OCI-LY1 (cell line): ENCODE data around the gene USP6NL.

Experiments used
- H2AFZ ChIP-seq: fragments of 200-600 bp; sonication (generic), shearing (Covaris generic); 2 replicates; pipeline ENCODE4 v1.6.0; 2014; ENCODE audit warnings: antibody characterized with exemption, mild to moderate bottlenecking, low read length
- H3F3A ChIP-seq: fragments of 200-600 bp; sonication (generic), shearing (Covaris generic); 2 replicates; pipeline ENCODE4 v1.6.0; 2014; ENCODE audit warnings: mild to moderate bottlenecking, antibody characterized with exemption, low read length, moderate library complexity; ENCODE audit not compliant: insufficient read depth
- H3K27ac ChIP-seq: fragments of 200-600 bp; sonication (generic); 2 replicates; pipeline ENCODE4 v1.5.1; 2014; ENCODE audit warnings: low read length, mixed run types, mild to moderate bottlenecking, low read depth; ENCODE audit not compliant: poor library complexity, severe bottlenecking
- H3K27me3 ChIP-seq: fragments of 200-600 bp; sonication (generic); 2 replicates; pipeline ENCODE4 v1.6.0; 2014; ENCODE audit warnings: antibody characterized with exemption, mild to moderate bottlenecking, low read length, moderate library complexity; ENCODE audit not compliant: insufficient read depth
- H3K36me3 ChIP-seq: fragments of 200-600 bp; sonication (generic); 2 replicates; pipeline ENCODE4 v1.6.1; 2014; ENCODE audit warnings: mild to moderate bottlenecking, antibody characterized with exemption, low read length, moderate library complexity, mixed read lengths; ENCODE audit not compliant: insufficient read depth
- H3K4me1 ChIP-seq: fragments of 200-600 bp; sonication (generic); 2 replicates; pipeline ENCODE4 v1.5.1; 2014; ENCODE audit warnings: mild to moderate bottlenecking, low read length, moderate library complexity; ENCODE audit not compliant: insufficient read depth, severe bottlenecking
- H3K4me2 ChIP-seq: fragments of 200-600 bp; sonication (generic), shearing (Covaris generic); 2 replicates; pipeline ENCODE4 v1.6.1; 2014; ENCODE audit warnings: low read length
- H3K4me3 ChIP-seq: fragments of 200-600 bp; sonication (generic); 2 replicates; pipeline ENCODE4 v1.5.1; 2014; ENCODE audit warnings: low read length, low read depth, mild to moderate bottlenecking, mixed read lengths; ENCODE audit not compliant: poor library complexity, severe bottlenecking
- H3K79me2 ChIP-seq: fragments of 200-600 bp; shearing (Covaris generic); 2 replicates; pipeline ENCODE4 v1.6.1; 2016; ENCODE audit warnings: mixed run types, low read length, mixed read lengths; ENCODE audit not compliant: insufficient read depth
- H3K9ac ChIP-seq: fragments of 200-600 bp; sonication (generic), shearing (Covaris generic); 2 replicates; pipeline ENCODE4 v1.6.1; 2014; ENCODE audit warnings: mild to moderate bottlenecking, low read length, mixed read lengths
- H3K9me2 ChIP-seq: fragments of 200-600 bp; sonication (generic), shearing (Covaris generic); 2 replicates; pipeline ENCODE4 v1.6.1; 2014; ENCODE audit warnings: low read depth, mild to moderate bottlenecking, low read length, mixed read lengths
- H3K9me3 ChIP-seq: fragments of 200-600 bp; shearing (Covaris generic); 2 replicates; pipeline ENCODE4 v1.6.1; 2014; ENCODE audit warnings: low read length, mixed read lengths
- H4K20me1 ChIP-seq: fragments of 200-600 bp; sonication (generic), shearing (Covaris generic); 2 replicates; pipeline ENCODE4 v1.6.0; 2016; ENCODE audit warnings: mild to moderate bottlenecking, low read length; ENCODE audit not compliant: insufficient read depth
- EZH2 ChIP-seq: fragments of 200-600 bp; sonication (generic), shearing (Covaris generic); IDR thresholded peaks from 2 replicates; pipeline ENCODE4 v1.8.0; 2017; ENCODE audit warnings: borderline replicate concordance, mixed run types, mild to moderate bottlenecking, antibody characterized with exemption, low read length, moderate library complexity, mixed read lengths
- TF ChIP-seq, protein P1 (sequence below): fragments of 200-600 bp; sonication (generic), shearing (Covaris generic); IDR thresholded peaks from 2 replicates; pipeline ENCODE4 v1.5.1; 2017; ENCODE audit warnings: mild to moderate bottlenecking, antibody characterized with exemption, low read length, moderate library complexity, mixed read lengths

Gene USP6NL

GRCh38 chr10:11414314-11415038, 197.0 kb downstream of the USP6NL start:
- Histone ChIP-seq H3K9me2 (no peaks in the 10 kb centered on the region), H3K9me3 (no peaks in the 10 kb centered on the region), H3K4me3 (no peak overlapping the region), H3K27ac (no peak overlapping the region), H3K4me1 (no peaks in the 10 kb centered on the region), H3F3A (no peaks in the 10 kb centered on the region), H3K4me2 (no peak overlapping the region), H3K9ac (no peak overlapping the region), H2AFZ (no peak overlapping the region), H4K20me1 (no peaks in the 10 kb centered on the region), H3K79me2 (no peaks in the 10 kb centered on the region), H3K36me3 (no peaks in the 10 kb centered on the region), H3K27me3 (no peaks in the 10 kb centered on the region)
- TF ChIP-seq, protein P1, sequence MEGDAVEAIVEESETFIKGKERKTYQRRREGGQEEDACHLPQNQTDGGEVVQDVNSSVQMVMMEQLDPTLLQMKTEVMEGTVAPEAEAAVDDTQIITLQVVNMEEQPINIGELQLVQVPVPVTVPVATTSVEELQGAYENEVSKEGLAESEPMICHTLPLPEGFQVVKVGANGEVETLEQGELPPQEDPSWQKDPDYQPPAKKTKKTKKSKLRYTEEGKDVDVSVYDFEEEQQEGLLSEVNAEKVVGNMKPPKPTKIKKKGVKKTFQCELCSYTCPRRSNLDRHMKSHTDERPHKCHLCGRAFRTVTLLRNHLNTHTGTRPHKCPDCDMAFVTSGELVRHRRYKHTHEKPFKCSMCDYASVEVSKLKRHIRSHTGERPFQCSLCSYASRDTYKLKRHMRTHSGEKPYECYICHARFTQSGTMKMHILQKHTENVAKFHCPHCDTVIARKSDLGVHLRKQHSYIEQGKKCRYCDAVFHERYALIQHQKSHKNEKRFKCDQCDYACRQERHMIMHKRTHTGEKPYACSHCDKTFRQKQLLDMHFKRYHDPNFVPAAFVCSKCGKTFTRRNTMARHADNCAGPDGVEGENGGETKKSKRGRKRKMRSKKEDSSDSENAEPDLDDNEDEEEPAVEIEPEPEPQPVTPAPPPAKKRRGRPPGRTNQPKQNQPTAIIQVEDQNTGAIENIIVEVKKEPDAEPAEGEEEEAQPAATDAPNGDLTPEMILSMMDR, result no peak
- TF ChIP-seq EZH2, result no peak

GRCh38 chr10:11411926-11412545, 199.4 kb downstream of the USP6NL start:
- Histone ChIP-seq H3K36me3 (no peaks in the 10 kb centered on the region), H3K4me1 (no peaks in the 10 kb centered on the region), H3K4me3 (no peak overlapping the region), H3K79me2 (no peaks in the 10 kb centered on the region), H4K20me1 (no peaks in the 10 kb centered on the region), H3K27me3 (no peaks in the 10 kb centered on the region), H3K27ac (no peak overlapping the region), H3K9ac (no peak overlapping the region), H3F3A (no peaks in the 10 kb centered on the region), H2AFZ (no peak overlapping the region), H3K9me3 (no peaks in the 10 kb centered on the region), H3K9me2 (no peaks in the 10 kb centered on the region), H3K4me2 (no peak overlapping the region)
- no peak for TF ChIP-seq EZH2
- TF ChIP-seq, protein P1, result no peak; the same call in 1 of the 2 replicates

GRCh38 chr10:11409357-11409756, 202.1 kb downstream of the USP6NL start:
- Histone ChIP-seq H4K20me1 (no peaks in the 10 kb centered on the region), H2AFZ (no peak overlapping the region), H3K79me2 (no peaks in the 10 kb centered on the region), H3K4me3 (no peak overlapping the region), H3K4me2 (no peak overlapping the region), H3K36me3 (no peaks in the 10 kb centered on the region), H3K9me3 (no peaks in the 10 kb centered on the region), H3K27me3 (no peaks in the 10 kb centered on the region), H3K27ac (no peak overlapping the region), H3K9ac (no peak overlapping the region), H3K9me2 (no peaks in the 10 kb centered on the region), H3F3A (no peaks in the 10 kb centered on the region), H3K4me1 (no peaks in the 10 kb centered on the region)
- TF ChIP-seq, protein P1, result no peak
- TF ChIP-seq EZH2, result no peak
